GM23338 (cell line): Measurements from ENCODE around the gene SIDT2. TPM values are rescaled to one million over a fixed set of nuclear protein-coding genes. Genes with fewer than 3 reads are reported as not detected.

ENCODE experiments used
- ATAC-seq: fragments of 200-7000 bp; cut with Tn5 transposase; 3 replicates; pipeline ENCODE4 v1.9.1; 2020
- DNase-seq: peaks from one replicate; pipeline ENCODE4 v3.0.0-alpha.2; 2015; ENCODE audit warnings: low spot score
- H2AFZ ChIP-seq: fragments of 200-600 bp; sonication (generic); 2 replicates; pipeline ENCODE4 v1.8.0; 2016; ENCODE audit warnings: antibody characterized with exemption, mild to moderate bottlenecking, moderate library complexity
- H3F3A ChIP-seq: fragments of 200-600 bp; sonication (generic); replicated peaks from 2 replicates; pipeline ENCODE4 v1.8.0; 2017; ENCODE audit warnings: antibody characterized with exemption, mixed run types, low read depth
- H3K27ac ChIP-seq: fragments of 200-600 bp; sonication (generic); 2 replicates; pipeline ENCODE4 v1.6.1; 2016; ENCODE audit warnings: low read depth
- H3K27me3 ChIP-seq: fragments of 200-600 bp; sonication (generic); 2 replicates; pipeline ENCODE4 v1.8.0; 2016; ENCODE audit warnings: mild to moderate bottlenecking, mixed run types, moderate library complexity; ENCODE audit not compliant: insufficient read depth
- H3K36me3 ChIP-seq: fragments of 200-600 bp; sonication (generic); 2 replicates; pipeline ENCODE4 v1.8.0; 2016; ENCODE audit warnings: mild to moderate bottlenecking; ENCODE audit not compliant: insufficient read depth
- H3K4me1 ChIP-seq: fragments of 200-600 bp; sonication (generic); 2 replicates; pipeline ENCODE4 v1.8.0; 2016; ENCODE audit warnings: mild to moderate bottlenecking, moderate library complexity; ENCODE audit not compliant: insufficient read depth
- H3K4me2 ChIP-seq: fragments of 200-600 bp; sonication (generic); 2 replicates; pipeline ENCODE4 v1.7.1; 2017; ENCODE audit warnings: mixed run types
- H3K4me3 ChIP-seq: fragments of 200-600 bp; sonication (generic); 2 replicates; pipeline ENCODE4 v1.6.1; 2016; ENCODE audit warnings: mixed run types
- H3K79me2 ChIP-seq: fragments of 200-600 bp; sonication (generic); replicated peaks from 2 replicates; pipeline ENCODE4 v1.8.0; 2017; ENCODE audit warnings: mild to moderate bottlenecking; ENCODE audit not compliant: insufficient read depth
- H3K9me2 ChIP-seq: fragments of 200-600 bp; sonication (generic); 2 replicates; pipeline ENCODE4 v1.8.0; 2017; ENCODE audit not compliant: insufficient read depth
- H4K20me1 ChIP-seq: fragments of 200-600 bp; sonication (generic); replicated peaks from 2 replicates; pipeline ENCODE4 v1.8.0; 2017; ENCODE audit warnings: mild to moderate bottlenecking; ENCODE audit not compliant: insufficient read depth
- H3K27ac Mint-ChIP-seq: 2 replicates; pipeline ENCODE4 v1.8.0; 2020; ENCODE audit warnings: inconsistent platforms, mild to moderate bottlenecking, moderate library complexity, mixed read lengths
- H3K27me3 Mint-ChIP-seq: 3 replicates; pipeline ENCODE4 v1.8.0; 2022; ENCODE audit warnings: low read depth, mild to moderate bottlenecking, moderate library complexity, mixed read lengths, inconsistent platforms; ENCODE audit not compliant: insufficient read depth, poor library complexity
- H3K36me3 Mint-ChIP-seq: 3 replicates; pipeline ENCODE4 v1.8.0; 2021; ENCODE audit warnings: low read depth, mild to moderate bottlenecking, inconsistent platforms, moderate library complexity, mixed read lengths
- H3K4me1 Mint-ChIP-seq: 3 replicates; pipeline ENCODE4 v1.8.0; 2020; ENCODE audit warnings: mild to moderate bottlenecking, inconsistent platforms, mixed read lengths
- H3K4me3 Mint-ChIP-seq: 3 replicates; pipeline ENCODE4 v1.8.0; 2021; ENCODE audit warnings: moderate library complexity, mild to moderate bottlenecking, inconsistent platforms, mixed read lengths
- H3K9me3 Mint-ChIP-seq: 3 replicates; pipeline ENCODE4 v1.8.0; 2020; ENCODE audit warnings: moderate library complexity, mild to moderate bottlenecking, inconsistent platforms, mixed read lengths
- EZH2phosphoT487 ChIP-seq: fragments of 200-600 bp; sonication (generic); IDR thresholded peaks from one replicate; pipeline ENCODE4 v1.8.1; 2018; ENCODE audit warnings: antibody characterized with exemption; ENCODE audit not compliant: unreplicated experiment
- JUNB ChIP-seq: IDR thresholded peaks from one replicate; pipeline ENCODE4 v1.6.1; 2016; ENCODE audit warnings: antibody characterized with exemption; ENCODE audit not compliant: unreplicated experiment
- ZNF114 ChIP-seq: fragments of 250-450 bp; sonication (Bioruptor Pico); IDR thresholded peaks from 2 replicates; pipeline ENCODE4 v1.5.0; 2020; ENCODE audit warnings: mild to moderate bottlenecking, moderate library complexity
- polyA plus RNA-seq: library from polyadenylated mRNA; unstranded; fragments of >200 nt; fragmentation: Nextera tagmentation; extraction: Ambion mirVana; gene quantifications from 2 replicates; pipeline ENCODE4 v1.2.1, GENCODE V29; 2016
- total RNA-seq: library from RNA; depleted of rRNA; stranded (reverse); fragments of >200 nt; shearing (Covaris generic); gene quantifications from 2 replicates; pipeline ENCODE4 v1.2.3, GENCODE V29; 2014
- TF ChIP-seq, protein P1 (sequence below): IDR thresholded peaks from one replicate; pipeline ENCODE4 v1.6.1; 2018; ENCODE audit warnings: antibody characterized with exemption; ENCODE audit not compliant: unreplicated experiment
- TF ChIP-seq, protein P2 (sequence below): fragments of 250-450 bp; sonication (Bioruptor Pico); IDR thresholded peaks from 2 replicates; pipeline ENCODE4 v1.5.0; 2020; ENCODE audit warnings: mild to moderate bottlenecking, moderate library complexity

Gene SIDT2
- total and polyA plus RNA-seq, 2 experiments from 2014 or later = 7.5 to 12.1 TPM

DNA sequence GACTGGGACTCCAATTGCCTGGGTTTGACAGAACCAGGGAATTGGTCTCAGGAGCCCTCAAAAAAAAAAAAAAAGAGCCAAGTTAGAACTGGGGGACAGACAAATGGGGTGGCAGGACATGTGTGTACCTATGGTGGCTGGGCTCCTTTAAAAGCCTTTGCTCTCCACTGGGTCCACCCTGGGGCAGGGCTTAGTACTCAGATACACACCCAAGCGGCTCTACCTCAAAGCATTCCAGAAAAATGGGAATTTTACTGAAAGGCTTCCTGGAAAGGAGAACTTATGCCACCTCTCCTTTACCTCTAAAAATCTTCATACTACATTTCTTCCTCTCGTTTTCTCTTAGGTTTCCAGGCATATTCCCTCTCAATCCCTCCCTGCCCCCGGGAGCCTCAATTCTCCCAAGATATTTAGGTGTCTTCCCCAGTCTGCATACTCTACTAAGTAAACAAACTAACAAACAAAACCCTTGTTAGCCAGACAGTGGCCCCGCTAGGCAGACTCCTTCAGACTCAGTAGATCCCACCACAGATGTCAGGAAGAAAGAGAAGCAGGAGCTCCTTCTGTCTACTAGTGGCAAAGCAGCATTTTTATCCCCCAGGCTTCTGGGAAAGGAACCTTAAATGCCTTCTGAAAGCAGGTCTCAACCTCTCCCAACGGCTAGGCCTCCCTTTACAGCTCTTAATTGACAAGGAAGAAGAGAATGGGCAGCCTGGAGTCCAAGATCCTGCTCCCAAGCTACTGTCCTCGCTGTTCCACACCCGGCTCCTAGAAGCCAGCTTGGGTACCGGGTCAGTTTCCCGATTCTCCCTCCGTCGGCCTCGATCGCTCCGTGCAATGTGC is 52.7 kb downstream of the SIDT2 start:
- peak overlapping the region; percentile 90 for H2AFZ ChIP-seq
- H3K4me1 ChIP-seq = peaks cover 7% of the 10 kb centered on the region
- peak overlapping the region; percentile 97 for H3K4me3 ChIP-seq
- H3K36me3 ChIP-seq = no peaks in the 10 kb centered on the region
- H3K27me3 Mint-ChIP-seq = peaks cover 13% of the 10 kb centered on the region
- H3K4me3 Mint-ChIP-seq = peak overlapping the region; percentile 95
- peaks cover 44% of the 10 kb centered on the region for H3K79me2 ChIP-seq
- no peaks in the 10 kb centered on the region for H3K9me2 ChIP-seq
- no peaks in the 10 kb centered on the region for H3K9me3 Mint-ChIP-seq
- peaks cover 16% of the 10 kb centered on the region for H3K36me3 Mint-ChIP-seq
- H3F3A ChIP-seq = peaks cover 7% of the 10 kb centered on the region; the same call in 1 of the 2 replicates
- peak overlapping the region; percentile 47; the same call in 1 of the 2 replicates for H3K27ac Mint-ChIP-seq
- no peaks in the 10 kb centered on the region for H3K27me3 ChIP-seq
- no peak overlapping the region for H3K27ac ChIP-seq
- peaks cover 25% of the 10 kb centered on the region for H3K4me1 Mint-ChIP-seq
- peak overlapping the region; percentile 80 for H3K4me2 ChIP-seq
- TF ChIP-seq ZNF114 (CRISPR knock-in tag) = no peak
- TF ChIP-seq, protein P1, sequence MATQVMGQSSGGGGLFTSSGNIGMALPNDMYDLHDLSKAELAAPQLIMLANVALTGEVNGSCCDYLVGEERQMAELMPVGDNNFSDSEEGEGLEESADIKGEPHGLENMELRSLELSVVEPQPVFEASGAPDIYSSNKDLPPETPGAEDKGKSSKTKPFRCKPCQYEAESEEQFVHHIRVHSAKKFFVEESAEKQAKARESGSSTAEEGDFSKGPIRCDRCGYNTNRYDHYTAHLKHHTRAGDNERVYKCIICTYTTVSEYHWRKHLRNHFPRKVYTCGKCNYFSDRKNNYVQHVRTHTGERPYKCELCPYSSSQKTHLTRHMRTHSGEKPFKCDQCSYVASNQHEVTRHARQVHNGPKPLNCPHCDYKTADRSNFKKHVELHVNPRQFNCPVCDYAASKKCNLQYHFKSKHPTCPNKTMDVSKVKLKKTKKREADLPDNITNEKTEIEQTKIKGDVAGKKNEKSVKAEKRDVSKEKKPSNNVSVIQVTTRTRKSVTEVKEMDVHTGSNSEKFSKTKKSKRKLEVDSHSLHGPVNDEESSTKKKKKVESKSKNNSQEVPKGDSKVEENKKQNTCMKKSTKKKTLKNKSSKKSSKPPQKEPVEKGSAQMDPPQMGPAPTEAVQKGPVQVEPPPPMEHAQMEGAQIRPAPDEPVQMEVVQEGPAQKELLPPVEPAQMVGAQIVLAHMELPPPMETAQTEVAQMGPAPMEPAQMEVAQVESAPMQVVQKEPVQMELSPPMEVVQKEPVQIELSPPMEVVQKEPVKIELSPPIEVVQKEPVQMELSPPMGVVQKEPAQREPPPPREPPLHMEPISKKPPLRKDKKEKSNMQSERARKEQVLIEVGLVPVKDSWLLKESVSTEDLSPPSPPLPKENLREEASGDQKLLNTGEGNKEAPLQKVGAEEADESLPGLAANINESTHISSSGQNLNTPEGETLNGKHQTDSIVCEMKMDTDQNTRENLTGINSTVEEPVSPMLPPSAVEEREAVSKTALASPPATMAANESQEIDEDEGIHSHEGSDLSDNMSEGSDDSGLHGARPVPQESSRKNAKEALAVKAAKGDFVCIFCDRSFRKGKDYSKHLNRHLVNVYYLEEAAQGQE = no peak
- no peak for TF ChIP-seq JUNB
- no peak for TF ChIP-seq EZH2phosphoT487
- TF ChIP-seq, protein P2, sequence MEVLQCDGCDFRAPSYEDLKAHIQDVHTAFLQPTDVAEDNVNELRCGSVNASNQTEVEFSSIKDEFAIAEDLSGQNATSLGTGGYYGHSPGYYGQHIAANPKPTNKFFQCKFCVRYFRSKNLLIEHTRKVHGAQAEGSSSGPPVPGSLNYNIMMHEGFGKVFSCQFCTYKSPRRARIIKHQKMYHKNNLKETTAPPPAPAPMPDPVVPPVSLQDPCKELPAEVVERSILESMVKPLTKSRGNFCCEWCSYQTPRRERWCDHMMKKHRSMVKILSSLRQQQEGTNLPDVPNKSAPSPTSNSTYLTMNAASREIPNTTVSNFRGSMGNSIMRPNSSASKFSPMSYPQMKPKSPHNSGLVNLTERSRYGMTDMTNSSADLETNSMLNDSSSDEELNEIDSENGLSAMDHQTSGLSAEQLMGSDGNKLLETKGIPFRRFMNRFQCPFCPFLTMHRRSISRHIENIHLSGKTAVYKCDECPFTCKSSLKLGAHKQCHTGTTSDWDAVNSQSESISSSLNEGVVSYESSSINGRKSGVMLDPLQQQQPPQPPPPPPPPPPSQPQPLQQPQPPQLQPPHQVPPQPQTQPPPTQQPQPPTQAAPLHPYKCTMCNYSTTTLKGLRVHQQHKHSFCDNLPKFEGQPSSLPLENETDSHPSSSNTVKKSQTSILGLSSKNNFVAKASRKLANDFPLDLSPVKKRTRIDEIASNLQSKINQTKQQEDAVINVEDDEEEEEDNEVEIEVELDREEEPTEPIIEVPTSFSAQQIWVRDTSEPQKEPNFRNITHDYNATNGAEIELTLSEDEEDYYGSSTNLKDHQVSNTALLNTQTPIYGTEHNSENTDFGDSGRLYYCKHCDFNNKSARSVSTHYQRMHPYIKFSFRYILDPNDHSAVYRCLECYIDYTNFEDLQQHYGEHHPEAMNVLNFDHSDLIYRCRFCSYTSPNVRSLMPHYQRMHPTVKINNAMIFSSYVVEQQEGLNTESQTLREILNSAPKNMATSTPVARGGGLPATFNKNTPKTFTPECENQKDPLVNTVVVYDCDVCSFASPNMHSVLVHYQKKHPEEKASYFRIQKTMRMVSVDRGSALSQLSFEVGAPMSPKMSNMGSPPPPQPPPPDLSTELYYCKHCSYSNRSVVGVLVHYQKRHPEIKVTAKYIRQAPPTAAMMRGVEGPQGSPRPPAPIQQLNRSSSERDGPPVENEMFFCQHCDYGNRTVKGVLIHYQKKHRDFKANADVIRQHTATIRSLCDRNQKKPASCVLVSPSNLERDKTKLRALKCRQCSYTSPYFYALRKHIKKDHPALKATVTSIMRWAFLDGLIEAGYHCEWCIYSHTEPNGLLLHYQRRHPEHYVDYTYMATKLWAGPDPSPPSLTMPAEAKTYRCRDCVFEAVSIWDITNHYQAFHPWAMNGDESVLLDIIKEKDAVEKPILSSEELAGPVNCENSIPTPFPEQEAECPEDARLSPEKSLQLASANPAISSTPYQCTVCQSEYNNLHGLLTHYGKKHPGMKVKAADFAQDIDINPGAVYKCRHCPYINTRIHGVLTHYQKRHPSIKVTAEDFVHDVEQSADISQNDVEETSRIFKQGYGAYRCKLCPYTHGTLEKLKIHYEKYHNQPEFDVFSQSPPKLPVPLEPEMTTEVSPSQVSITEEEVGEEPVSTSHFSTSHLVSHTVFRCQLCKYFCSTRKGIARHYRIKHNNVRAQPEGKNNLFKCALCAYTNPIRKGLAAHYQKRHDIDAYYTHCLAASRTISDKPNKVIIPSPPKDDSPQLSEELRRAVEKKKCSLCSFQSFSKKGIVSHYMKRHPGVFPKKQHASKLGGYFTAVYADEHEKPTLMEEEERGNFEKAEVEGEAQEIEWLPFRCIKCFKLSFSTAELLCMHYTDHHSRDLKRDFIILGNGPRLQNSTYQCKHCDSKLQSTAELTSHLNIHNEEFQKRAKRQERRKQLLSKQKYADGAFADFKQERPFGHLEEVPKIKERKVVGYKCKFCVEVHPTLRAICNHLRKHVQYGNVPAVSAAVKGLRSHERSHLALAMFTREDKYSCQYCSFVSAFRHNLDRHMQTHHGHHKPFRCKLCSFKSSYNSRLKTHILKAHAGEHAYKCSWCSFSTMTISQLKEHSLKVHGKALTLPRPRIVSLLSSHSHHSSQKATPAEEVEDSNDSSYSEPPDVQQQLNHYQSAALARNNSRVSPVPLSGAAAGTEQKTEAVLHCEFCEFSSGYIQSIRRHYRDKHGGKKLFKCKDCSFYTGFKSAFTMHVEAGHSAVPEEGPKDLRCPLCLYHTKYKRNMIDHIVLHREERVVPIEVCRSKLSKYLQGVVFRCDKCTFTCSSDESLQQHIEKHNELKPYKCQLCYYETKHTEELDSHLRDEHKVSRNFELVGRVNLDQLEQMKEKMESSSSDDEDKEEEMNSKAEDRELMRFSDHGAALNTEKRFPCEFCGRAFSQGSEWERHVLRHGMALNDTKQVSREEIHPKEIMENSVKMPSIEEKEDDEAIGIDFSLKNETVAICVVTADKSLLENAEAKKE (CRISPR knock-in tag) = no peak
- DNase-seq (peak; percentile 24), ATAC-seq (0 out of 3 replicates have a peak, but pooled peaks have one; percentile 4)
- peaks cover 7% of the 10 kb centered on the region; the same call in 1 of the 2 replicates for H4K20me1 ChIP-seq
